SIG-M5 (cell line): Measurements from ENCODE around the gene MRGPRX3.

ENCODE experiments used
- DNase-seq: peaks from one replicate; lab custom pipeline; 2025; lab: John Stamatoyannopoulos, UW

The MRGPRX3 gene

GRCh38 chr11:18168372-18168771, 36.0 kb downstream of the MRGPRX3 start:
- no peak for DNase-seq

- no peak for DNase-seq
Measured at GRCh38 chr11:18171377-18172000, 39.1 kb downstream of the MRGPRX3 start.

- DNase-seq, result no peak
Measured at GRCh38 chr11:18172666-18173065, 40.3 kb downstream of the MRGPRX3 start, which contains the start of gene MRGPRX4. Gene MRGPRX4 (plus strand): TSS chr11:18172837. CDS start chr11:18173257, 420 bp downstream.

- no peak for DNase-seq
Measured at GRCh38 chr11:18173225-18173866, 41.0 kb downstream of the MRGPRX3 start.
